ENCODE data around the gene HOXB2.

The HOXB2 gene

GRCh38 chr17:48499248-48499647 lies 45.7 kb downstream of the HOXB2 start:
- no peak overlapping the region for H3K4me3 ChIP-seq (replicated peaks; ENCODE audit: low read depth, low read length)
- no peak for DNase-seq (ENCODE audit: extremely low read depth, insufficient read length)
- no peaks in the 10 kb centered on the region for H3K27me3 ChIP-seq (replicated peaks; ENCODE audit: control insufficient read depth, insufficient read depth, low read length)
- H3K36me3 ChIP-seq (ENCODE audit: control insufficient read depth, insufficient read depth, low read length), result no peaks in the 10 kb centered on the region
- no peak for TF ChIP-seq CTCF (IDR thresholded peaks at IDR 0.05; ENCODE audit: insufficient read depth, low read length, poor library complexity, severe bottlenecking)

- H3K4me3 ChIP-seq (replicated peaks; ENCODE audit: low read depth, low read length), result no peak overlapping the region
- H3K27me3 ChIP-seq (replicated peaks; ENCODE audit: control insufficient read depth, insufficient read depth, low read length), result no peaks in the 10 kb centered on the region
- no peak for TF ChIP-seq CTCF (IDR thresholded peaks at IDR 0.05; ENCODE audit: insufficient read depth, low read length, poor library complexity, severe bottlenecking)
- H3K36me3 ChIP-seq (ENCODE audit: control insufficient read depth, insufficient read depth, low read length), result no peaks in the 10 kb centered on the region
- no peak for DNase-seq (ENCODE audit: extremely low read depth, insufficient read length)
Measured at GRCh38 chr17:48498164-48498850, 46.6 kb downstream of the HOXB2 start.

GRCh38 chr17:48497103-48497502 lies 47.8 kb downstream of the HOXB2 start:
- Histone ChIP-seq H3K36me3 (ENCODE audit: control insufficient read depth, insufficient read depth, low read length) (no peaks in the 10 kb centered on the region), H3K4me3 (replicated peaks; ENCODE audit: low read depth, low read length) (no peak overlapping the region), H3K27me3 (replicated peaks; ENCODE audit: control insufficient read depth, insufficient read depth, low read length) (no peaks in the 10 kb centered on the region)
- no peak for TF ChIP-seq CTCF (IDR thresholded peaks at IDR 0.05; ENCODE audit: insufficient read depth, low read length, poor library complexity, severe bottlenecking)
- DNase-seq (ENCODE audit: extremely low read depth, insufficient read length), result no peak

GRCh38 chr17:48494335-48494734 lies 50.6 kb downstream of the HOXB2 start:
- H3K4me3 ChIP-seq (replicated peaks; ENCODE audit: low read depth, low read length), result no peak overlapping the region
- DNase-seq (ENCODE audit: extremely low read depth, insufficient read length), result no peak
- TF ChIP-seq CTCF (IDR thresholded peaks at IDR 0.05; ENCODE audit: insufficient read depth, low read length, poor library complexity, severe bottlenecking), result no peak
- no peaks in the 10 kb centered on the region for H3K27me3 ChIP-seq (replicated peaks; ENCODE audit: control insufficient read depth, insufficient read depth, low read length)
- H3K36me3 ChIP-seq (ENCODE audit: control insufficient read depth, insufficient read depth, low read length), result no peaks in the 10 kb centered on the region

Measured in GM06990 (cell line).